Measurements from ENCODE around the gene CABLES2. TPM values are rescaled to one million over a fixed set of nuclear protein-coding genes. Genes with fewer than 3 reads are reported as not detected.

The CABLES2 gene
- total RNA-seq, 2 donors from 2014 or later = 1.6 to 2.6 TPM

- ATAC-seq (no peak), DNase-seq (no peak)
- Histone ChIP-seq H3K4me3 (no peak overlapping the region), H3K9me3 (no peaks in the 10 kb centered on the region), H3K27me3 (no peaks in the 10 kb centered on the region), H3K4me1 (no peaks in the 10 kb centered on the region), H3K27ac (no peak overlapping the region), H3K36me3 (replicated peaks in 1 of 2; ENCODE audit: insufficient read depth in 1 of 2, low read depth in 2 of 2) (no peaks in the 10 kb centered on the region)
- intact Hi-C loops (cut with DNase I) = no loop called here
- WGBS, 2 donors = 61 to 66% methylated on average over 11 to 13 of the region's 14 CpGs
- TF ChIP-seq POLR2A (IDR thresholded peaks at IDR 0.05) (no peak), CTCF (IDR thresholded peaks at IDR 0.05) (no peak)
These were observed 41.7 kb upstream of the CABLES2 start for GRCh38 chr20:62448788-62449187.

- 64 to 77% methylated on average over 7 to 10 of the region's 10 CpGs for WGBS, 2 donors
- no peak overlapping the region for H3K4me3 ChIP-seq
- DNase-seq = no peak
- H3K9me3 ChIP-seq = no peaks in the 10 kb centered on the region
- H3K4me1 ChIP-seq = no peaks in the 10 kb centered on the region
- TF ChIP-seq POLR2A (IDR thresholded peaks at IDR 0.05) = no peak
- TF ChIP-seq CTCF (IDR thresholded peaks at IDR 0.05) = no peak
- no peak overlapping the region for H3K27ac ChIP-seq
- no peaks in the 10 kb centered on the region for H3K36me3 ChIP-seq (replicated peaks in 1 of 2; ENCODE audit: insufficient read depth in 1 of 2, low read depth in 2 of 2)
- no peaks in the 10 kb centered on the region for H3K27me3 ChIP-seq
- no peak for ATAC-seq
- intact Hi-C loops (cut with DNase I) = no loop called here
These were observed 41.0 kb upstream of the CABLES2 start for GRCh38 chr20:62448038-62448437.

- no peak for TF ChIP-seq CTCF (IDR thresholded peaks at IDR 0.05)
- no peak for TF ChIP-seq POLR2A (IDR thresholded peaks at IDR 0.05)
- Histone ChIP-seq H3K36me3 (replicated peaks in 1 of 2; ENCODE audit: insufficient read depth in 1 of 2, low read depth in 2 of 2) (no peaks in the 10 kb centered on the region), H3K9me3 (no peaks in the 10 kb centered on the region), H3K27ac (no peak overlapping the region), H3K27me3 (no peaks in the 10 kb centered on the region), H3K4me1 (no peaks in the 10 kb centered on the region), H3K4me3 (no peak overlapping the region)
- 71 to 84% methylated on average over 22 to 44 of the region's 44 CpGs for WGBS, 2 donors
- intact Hi-C loops (cut with DNase I) = no loop called here
- ATAC-seq = no peak
- no peak for DNase-seq
These were observed 40.1 kb upstream of the CABLES2 start for GRCh38 chr20:62446888-62447869.

- Histone ChIP-seq H3K27me3 (no peaks in the 10 kb centered on the region), H3K4me3 (no peak overlapping the region), H3K9me3 (no peaks in the 10 kb centered on the region), H3K27ac (no peak overlapping the region), H3K4me1 (no peaks in the 10 kb centered on the region), H3K36me3 (replicated peaks in 1 of 2; ENCODE audit: insufficient read depth in 1 of 2, low read depth in 2 of 2) (no peaks in the 10 kb centered on the region)
- intact Hi-C loops (cut with DNase I) = no loop called here
- 40 to 75% methylated on average over 1 to 6 of the region's 12 CpGs for WGBS, 2 donors
- ATAC-seq (no peak), DNase-seq (no peak)
- TF ChIP-seq POLR2A (IDR thresholded peaks at IDR 0.05) (no peak), CTCF (IDR thresholded peaks at IDR 0.05) (no peak)
These were observed 39.4 kb upstream of the CABLES2 start for GRCh38 chr20:62446481-62446880.
